Forelimb muscle (tissue), 1 donor: Measurements from ENCODE around the gene RXRB. TPM values are rescaled to one million over a fixed set of nuclear protein-coding genes. Genes with fewer than 3 reads are reported as not detected.

Experiments used
- DNase-seq: peaks from one replicate; pipeline ENCODE4 v3.0.0-alpha.2; 2013; ENCODE audit warnings: low read depth
- polyA plus RNA-seq: library from polyadenylated mRNA; unstranded; fragments of 120-200 nt; gene quantifications from one replicate; pipeline ENCODE4 v1.2.1, GENCODE V29; 2013; ENCODE audit not compliant: insufficient read length

Gene RXRB
- polyA plus RNA-seq, 1 donor, result 40.7 TPM

DNA sequence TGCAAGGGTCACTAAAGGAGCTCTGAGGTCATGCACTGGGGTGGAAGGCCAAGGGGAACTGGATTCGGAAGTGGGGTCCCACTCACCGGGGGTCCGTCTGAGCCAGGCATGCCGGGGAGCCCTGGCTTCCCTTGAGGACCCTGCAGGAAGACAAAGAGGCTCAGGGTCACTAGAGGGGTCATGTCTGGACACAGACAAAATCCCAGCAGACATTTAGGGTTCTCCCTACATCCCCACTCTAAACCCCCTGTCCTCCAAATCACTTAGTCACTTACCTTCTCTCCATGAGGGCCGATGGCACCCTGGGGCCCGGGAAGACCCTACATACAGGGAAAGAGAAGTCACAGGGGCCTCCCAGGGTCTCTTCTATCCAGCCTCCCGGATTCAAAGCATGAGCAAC is 23.6 kb downstream of the RXRB start:
- no peak for DNase-seq

GRCh38 chr6:33175436-33176069 is 24.9 kb downstream of the RXRB start:
- DNase-seq, result no peak

DNA sequence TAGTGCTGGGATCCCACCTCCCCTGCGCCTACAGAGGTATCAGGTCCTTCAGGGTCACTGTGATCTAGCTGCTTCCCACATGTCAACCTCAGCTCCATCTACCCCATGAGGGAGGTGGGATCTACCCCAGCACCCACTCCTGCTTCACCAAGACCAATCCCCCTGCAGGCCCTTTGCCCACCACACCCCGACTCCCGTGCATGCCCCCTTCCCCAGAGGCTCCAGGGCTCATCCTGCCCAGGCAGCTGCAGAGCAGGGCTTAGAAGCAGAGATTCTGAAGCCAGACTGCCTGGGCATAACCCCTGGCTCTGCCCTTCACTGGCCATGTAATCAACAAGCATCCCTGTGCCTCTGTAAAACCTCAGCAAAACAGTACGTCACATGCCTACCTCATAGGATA is 25.7 kb downstream of the RXRB start:
- DNase-seq, result no peak

DNA sequence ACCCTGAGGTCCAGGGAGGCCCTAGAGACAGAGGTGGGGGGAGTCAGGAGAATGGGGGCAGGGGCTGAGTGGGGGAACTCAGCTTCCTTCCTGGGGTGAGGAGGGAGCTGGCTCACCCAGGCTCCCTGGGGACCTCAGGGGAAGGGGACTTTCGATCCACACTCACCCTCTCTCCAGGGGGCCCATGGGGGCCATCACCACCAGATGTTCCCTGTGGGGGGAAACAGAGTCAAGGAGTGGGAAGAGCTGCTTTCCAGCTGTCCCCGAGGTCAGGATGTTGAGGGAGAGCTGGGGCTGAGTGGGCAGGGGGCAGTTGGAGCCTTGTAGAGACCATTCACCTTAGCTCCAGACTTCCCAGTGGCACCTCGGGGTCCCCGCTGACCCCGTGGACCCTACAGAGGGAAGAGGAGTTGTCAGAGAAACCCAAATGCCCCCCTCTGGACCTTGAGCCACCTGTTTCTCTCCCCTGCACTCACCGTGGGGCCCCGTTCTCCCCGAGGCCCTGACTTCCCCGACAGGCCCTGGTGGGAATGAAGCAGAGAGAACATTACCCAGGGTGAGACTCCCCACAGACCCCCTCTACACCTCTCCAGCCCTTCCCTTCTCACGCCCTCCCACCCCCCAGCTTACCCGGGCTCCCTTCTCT is 26.8 kb downstream of the RXRB start:
- no peak for DNase-seq

GRCh38 chr6:33172688-33173534 is 27.6 kb downstream of the RXRB start:
- DNase-seq, result no peak

DNA sequence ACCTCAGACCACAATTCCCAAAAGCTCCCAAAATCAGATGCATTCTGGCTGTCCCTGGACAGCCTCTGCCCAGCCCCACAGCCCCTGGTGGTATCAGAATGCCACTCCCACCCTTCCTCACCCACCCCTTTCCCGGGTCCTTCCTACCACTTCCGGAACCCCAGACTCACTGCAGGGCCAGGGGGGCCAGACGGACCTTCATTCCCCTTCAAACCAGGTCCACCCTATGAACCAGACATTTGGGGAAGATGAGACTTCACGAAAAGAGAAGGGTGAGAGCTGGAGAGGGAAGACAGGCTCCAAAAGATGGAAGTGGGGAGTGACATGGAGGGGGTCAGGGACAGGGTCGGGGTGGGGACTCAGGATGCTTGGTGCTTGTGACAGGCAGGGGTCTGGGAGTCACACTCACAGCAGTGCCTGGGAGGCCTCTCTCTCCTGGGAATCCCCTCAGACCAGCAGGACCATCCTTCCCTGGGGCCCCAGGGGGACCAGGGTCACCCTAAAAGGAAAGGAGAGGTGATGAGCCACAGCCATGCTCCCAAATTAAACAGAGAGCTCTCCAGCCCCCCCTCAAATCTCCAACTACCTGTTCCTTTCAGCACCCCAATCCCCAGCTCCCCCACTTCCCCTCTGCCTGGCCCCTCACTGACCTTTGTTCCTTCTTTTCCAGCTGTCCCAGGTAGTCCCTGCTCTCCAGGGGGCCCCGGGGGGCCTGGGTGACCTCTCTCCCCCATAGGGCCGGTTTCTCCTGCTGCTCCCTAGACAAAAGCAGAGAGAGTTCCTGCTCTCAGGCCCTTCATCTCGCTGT is 28.4 kb downstream of the RXRB start:
- no peak for DNase-seq

GRCh38 chr6:33171016-33171879 is 29.2 kb downstream of the RXRB start:
- no peak for DNase-seq

DNA sequence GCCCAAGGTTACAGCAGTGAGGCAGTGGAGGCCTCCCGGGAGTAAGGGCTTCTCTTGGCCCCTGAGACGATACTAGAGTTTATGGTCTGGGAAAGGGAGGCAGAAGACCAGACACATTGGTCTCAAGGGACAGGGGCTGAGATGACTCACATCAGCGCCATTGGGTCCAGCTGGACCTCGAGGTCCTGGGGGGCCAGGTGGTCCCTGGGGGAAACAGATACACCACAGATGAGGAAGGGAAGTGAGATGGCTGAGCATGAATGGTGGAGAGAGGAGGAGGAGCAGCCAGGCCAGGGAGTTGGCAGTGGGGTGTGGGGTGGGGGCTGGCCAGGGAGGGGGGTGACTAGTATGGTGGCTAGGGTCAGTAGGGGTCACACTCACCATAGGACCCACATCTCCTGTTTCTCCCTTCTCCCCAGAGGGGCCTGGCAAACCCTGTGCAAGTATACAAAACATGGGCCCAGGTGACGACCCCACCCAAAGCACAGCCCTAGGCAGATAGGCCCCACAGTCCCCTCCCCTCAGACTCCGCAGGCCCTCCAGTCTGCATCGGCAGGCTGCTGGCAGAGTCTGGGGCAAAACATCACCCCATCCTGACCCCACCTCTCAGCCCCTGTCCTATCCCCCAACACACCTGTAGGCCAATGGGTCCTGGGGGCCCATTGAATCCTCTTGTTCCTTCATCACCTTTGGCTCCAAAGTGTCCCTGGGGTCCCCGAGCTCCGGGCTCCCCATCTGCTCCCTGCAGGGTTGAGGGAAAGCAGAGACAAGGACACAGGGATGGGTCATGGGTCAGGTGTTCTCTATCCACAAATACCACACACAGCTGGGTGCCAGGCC is 30.1 kb downstream of the RXRB start:
- DNase-seq, result no peak

DNA sequence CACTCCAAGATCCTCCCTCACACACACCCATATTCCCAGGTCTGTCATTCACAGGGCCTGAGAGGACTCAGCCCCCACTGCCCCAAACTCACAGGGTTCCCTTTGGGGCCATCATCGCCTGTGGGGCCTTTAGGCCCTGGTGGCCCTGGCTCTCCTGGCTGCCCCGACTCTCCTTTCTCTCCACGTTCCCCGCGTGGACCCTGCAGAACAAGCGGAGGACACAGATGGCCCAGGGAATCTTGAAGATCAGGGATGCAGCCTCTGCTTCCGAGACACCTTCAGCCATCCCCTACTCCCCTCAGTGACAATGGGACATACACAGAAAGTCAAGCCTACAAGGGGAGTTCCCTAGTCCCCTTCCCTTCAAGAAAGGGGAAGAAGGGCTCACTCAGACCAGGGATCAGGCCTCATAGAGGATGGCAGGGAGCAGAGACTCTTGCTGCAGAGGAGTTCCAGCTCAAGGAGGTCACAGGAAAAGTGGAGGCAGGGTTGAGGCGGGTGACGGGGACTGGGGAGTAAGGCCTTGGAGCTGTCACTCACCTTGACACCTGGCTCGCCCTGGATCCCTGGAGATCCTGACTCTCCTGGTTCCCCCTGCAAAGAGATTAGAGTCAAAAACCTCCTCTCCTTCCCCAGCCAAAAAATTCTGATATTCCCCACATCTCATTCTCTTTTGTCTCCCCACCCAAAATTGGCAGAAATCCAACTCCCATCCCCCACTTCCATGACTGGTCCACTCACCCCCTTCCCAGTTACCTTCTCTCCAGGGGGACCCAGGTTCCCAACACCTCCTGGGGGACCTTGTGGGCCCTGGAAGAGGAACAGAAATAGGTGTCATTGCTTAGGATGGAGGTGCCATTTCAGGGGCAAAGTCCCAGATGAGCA is 30.9 kb downstream of the RXRB start:
- DNase-seq, result no peak

DNA sequence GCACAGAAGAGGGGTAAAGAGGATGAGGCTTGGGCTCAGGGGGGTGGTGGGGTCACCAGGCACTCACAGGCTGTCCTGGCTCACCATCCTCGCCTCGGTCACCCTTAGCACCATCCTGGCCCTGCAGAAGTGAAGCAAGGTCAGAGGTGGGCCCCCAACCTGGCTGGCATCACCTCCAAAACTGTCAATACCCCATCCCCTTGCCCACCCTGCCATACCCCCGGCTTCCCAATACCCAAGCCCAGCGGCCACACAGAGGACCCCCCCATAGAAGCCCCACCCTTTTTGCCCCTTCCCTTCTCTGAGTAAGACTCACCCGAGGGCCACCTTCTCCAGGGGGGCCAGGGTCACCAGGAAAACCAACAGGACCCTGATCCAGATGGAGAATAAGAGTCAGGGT is 31.8 kb downstream of the RXRB start:
- no peak for DNase-seq

DNA sequence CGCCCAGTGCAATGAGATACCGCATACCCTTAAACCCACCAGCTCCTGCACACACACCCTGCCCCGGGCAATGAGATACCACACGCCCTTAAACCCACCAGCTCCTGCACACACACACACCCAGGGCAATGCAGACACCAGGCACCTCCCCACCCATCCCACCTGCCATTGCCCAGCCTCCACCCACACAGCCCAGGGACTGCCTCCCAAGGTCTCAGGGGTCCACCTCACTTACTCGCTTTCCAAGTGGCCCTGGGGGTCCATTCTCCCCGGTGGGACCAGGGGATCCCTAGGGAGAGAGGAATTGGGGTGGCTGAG is 32.2 kb downstream of the RXRB start:
- no peak for DNase-seq

- no peak for DNase-seq
These were observed 32.8 kb downstream of the RXRB start for GRCh38 chr6:33167374-33168283.

GRCh38 chr6:33166811-33167210 is 33.7 kb downstream of the RXRB start:
- DNase-seq, result no peak

DNA sequence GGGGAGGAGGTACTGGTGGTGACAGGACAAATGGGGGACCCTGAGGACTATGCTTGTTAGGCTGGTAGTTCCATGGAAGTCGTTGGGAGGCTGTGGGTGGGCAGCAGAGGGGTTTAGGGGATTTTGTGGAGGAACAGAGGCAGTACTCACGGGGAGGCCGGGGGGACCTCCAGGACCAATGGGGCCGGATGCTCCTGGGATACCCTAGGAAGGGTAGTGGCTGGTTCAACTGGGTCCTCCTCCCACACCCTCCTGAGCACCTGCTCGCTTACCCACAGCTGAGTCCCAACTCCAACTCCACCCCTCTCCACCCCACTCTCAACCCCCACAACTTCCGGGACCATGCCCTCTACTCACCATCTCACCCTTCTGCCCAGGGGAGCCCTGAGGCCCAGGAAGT is 34.1 kb downstream of the RXRB start:
- DNase-seq, result no peak

DNA sequence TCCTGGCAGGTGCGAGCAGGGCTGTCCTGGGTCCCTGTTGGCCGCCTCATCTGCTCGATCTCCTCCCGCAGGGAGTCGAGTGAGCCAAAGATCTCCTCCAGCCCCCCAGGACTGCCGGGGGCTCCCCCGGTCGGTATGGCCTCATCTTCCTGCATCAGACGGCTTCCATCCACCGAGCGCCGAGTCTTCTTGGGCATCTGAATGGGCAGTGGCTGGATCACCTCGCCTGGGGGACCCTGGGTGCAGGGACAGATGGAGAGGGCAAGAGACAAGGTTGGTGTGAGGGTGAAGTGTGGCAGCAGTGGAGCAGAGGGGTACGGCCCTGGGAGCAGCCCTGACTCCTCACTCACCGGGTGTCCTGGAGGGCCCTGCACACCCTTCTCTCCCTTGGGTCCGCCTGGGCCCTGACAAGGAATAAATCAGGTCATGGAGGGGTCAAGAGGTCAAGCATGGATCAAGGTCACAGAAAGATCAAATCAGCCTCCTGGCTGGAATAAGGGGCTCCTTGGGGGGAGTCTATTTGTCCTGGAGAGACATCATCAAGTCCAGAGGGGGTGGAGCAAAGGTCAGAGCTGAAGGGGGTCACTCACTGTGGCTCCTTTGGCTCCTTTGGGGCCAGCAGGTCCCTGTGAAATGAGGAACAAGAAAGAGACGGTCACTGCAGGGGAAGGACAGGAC is 34.7 kb downstream of the RXRB start:
- no peak for DNase-seq

- DNase-seq, result no peak
These were observed 35.6 kb downstream of the RXRB start for GRCh38 chr6:33164665-33165373.

GRCh38 chr6:33164176-33164575 is 36.3 kb downstream of the RXRB start:
- no peak for DNase-seq
